HepG2 (cell line): ENCODE data around the gene JUND. TPM values are rescaled to one million over a fixed set of nuclear protein-coding genes. Genes with fewer than 3 reads are reported as not detected.

ENCODE experiments used
- GATAD2A ChIP-seq: IDR thresholded peaks from 2 replicates; pipeline ENCODE4 v1.6.1; 2016
- ONECUT2 ChIP-seq: sonication (generic); formaldehyde crosslinking; IDR thresholded peaks from 2 replicates; pipeline ENCODE4 v1.4.0; 2020; ENCODE audit warnings: missing genetic modification reagents
- PRMT3 ChIP-seq: sonication (generic); formaldehyde crosslinking; IDR thresholded peaks from 2 replicates; pipeline ENCODE4 v1.8.1; 2022; ENCODE audit warnings: low read depth, mild to moderate bottlenecking, moderate library complexity, missing genetic modification reagents, borderline replicate concordance
- SKI ChIP-seq: fragments of 450-650 bp; IDR thresholded peaks from one replicate; pipeline ENCODE4 v1.6.1; 2018; ENCODE audit warnings: mild to moderate bottlenecking; ENCODE audit not compliant: partially characterized antibody
- SP1 ChIP-seq, 2 experiments: fragments of 450-650 bp in 1 of 2; sonication (generic) in 1 of 2; formaldehyde crosslinking in 1 of 2; IDR thresholded peaks; 2 replicates each; pipeline versions ENCODE4 v1.4.0 to v1.6.1; 2016 to 2020; ENCODE audit warnings: missing genetic modification reagents in 1 of 2
- ZKSCAN5 ChIP-seq: sonication (generic); formaldehyde crosslinking; IDR thresholded peaks from 2 replicates; pipeline ENCODE4 v1.5.1; 2020; ENCODE audit warnings: mild to moderate bottlenecking, missing genetic modification reagents
- ZNF335 ChIP-seq: sonication (generic); formaldehyde crosslinking; IDR thresholded peaks from 2 replicates; pipeline ENCODE4 v1.4.0; 2020; ENCODE audit warnings: missing genetic modification reagents
- ZNF780A ChIP-seq: sonication (generic); formaldehyde crosslinking; IDR thresholded peaks from 2 replicates; pipeline ENCODE4 v1.8.0; 2022; ENCODE audit warnings: mild to moderate bottlenecking, missing genetic modification reagents, moderate library complexity
- polyA plus RNA-seq, 8 experiments: library from polyadenylated mRNA; depleted of rRNA in 3 of 8; stranded (reverse) in 7 of 8; unstranded in 1 of 8; fragments of >200 nt; fragmentation: Illumina TruSeq in 4 of 8; extraction: Trizol in 4 of 8; gene quantifications; 2 replicates each; pipeline versions ENCODE4 v1.2.1 to v1.2.3, GENCODE V29; 2011 to 2016; ENCODE audit warnings: low read depth in 4 of 8, missing spikeins in 1 of 8, mixed read lengths in 1 of 8; ENCODE audit not compliant: insufficient read depth in 1 of 8
- total RNA-seq, 5 experiments: library from RNA; depleted of rRNA; stranded (reverse); fragments of >200 nt; fragmentation: Illumina TruSeq; extraction: Trizol; gene quantifications; 2 replicates each; pipeline ENCODE4 v1.2.3, GENCODE V29; 2016; ENCODE audit warnings: low read depth in 1 of 5
- TF ChIP-seq, protein P1 (sequence below): sonication (generic); formaldehyde crosslinking; IDR thresholded peaks from 2 replicates; pipeline ENCODE4 v1.4.0; 2020; ENCODE audit warnings: missing genetic modification reagents
- TF ChIP-seq, protein P2 (sequence below), 2 experiments: sonication (generic) in 1 of 2; formaldehyde crosslinking in 1 of 2; IDR thresholded peaks; 2 replicates each; pipeline versions ENCODE4 v1.6.1 to v1.9.0; 2014 to 2022; ENCODE audit warnings: antibody characterized with exemption in 1 of 2, borderline replicate concordance in 1 of 2, inconsistent platforms in 1 of 2, low read depth in 1 of 2, missing genetic modification reagents in 1 of 2
- TF ChIP-seq, protein P3 (sequence below): sonication (generic); formaldehyde crosslinking; IDR thresholded peaks from 2 replicates; pipeline ENCODE4 v1.8.0; 2022; ENCODE audit warnings: missing genetic modification reagents, mild to moderate bottlenecking, moderate library complexity, borderline replicate concordance
- TF ChIP-seq, protein P4 (sequence below): sonication (generic); formaldehyde crosslinking; IDR thresholded peaks from 2 replicates; pipeline ENCODE4 v1.5.1; 2020; ENCODE audit warnings: mild to moderate bottlenecking, missing genetic modification reagents
- TF ChIP-seq, protein P5 (sequence below): sonication (generic); formaldehyde crosslinking; IDR thresholded peaks from 2 replicates; pipeline ENCODE4 v1.4.0; 2020; ENCODE audit warnings: mild to moderate bottlenecking, missing genetic modification reagents

The JUND gene
- total and polyA plus RNA-seq, 2 of the 13 experiments (the other 11 are each of a cell fraction or from before 2014, with no cell fraction given) = 41.2 to 59.8 TPM

DNA sequence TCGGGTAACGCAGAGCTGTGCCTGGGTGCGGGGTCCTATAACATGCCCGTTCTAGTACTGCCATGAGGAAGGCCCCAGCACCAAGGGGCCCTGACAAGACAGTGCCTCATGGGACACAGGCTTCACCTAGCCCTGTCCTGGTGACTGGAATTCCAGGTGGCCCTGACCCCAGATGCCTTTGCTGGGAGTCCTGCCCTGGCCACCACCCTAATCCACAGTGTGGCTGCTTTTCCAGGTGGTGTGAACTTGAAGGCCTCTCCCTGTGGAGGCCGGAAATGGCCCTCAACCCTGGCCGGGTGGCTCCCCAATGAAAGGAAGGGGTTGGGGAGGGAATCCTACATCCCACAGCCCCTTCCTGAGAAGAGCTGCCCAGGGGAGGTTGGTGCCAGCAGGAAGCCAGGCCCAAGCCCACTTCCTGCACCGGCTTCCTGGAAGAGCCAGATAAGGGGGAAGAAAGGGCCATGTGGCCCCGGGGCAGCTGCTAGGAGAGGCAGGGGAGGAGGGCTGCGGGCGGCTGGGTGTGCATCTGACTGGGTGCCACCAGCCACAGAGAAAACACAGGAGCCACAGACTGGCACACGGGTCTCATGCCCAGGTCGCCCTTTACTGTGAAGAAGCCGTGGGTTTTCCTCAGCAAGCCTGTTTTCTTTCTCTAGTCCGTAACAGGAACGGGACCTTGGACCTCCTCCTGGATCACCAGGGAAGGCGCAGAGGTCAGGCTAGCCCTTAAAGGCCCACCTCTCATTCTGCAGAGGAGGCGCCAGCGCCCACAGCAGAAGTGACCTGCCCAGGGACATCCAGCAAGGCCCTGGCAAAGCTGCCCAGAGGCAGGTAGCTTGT is 36.8 kb upstream of the JUND start (continued):
- TF ChIP-seq, protein P1, sequence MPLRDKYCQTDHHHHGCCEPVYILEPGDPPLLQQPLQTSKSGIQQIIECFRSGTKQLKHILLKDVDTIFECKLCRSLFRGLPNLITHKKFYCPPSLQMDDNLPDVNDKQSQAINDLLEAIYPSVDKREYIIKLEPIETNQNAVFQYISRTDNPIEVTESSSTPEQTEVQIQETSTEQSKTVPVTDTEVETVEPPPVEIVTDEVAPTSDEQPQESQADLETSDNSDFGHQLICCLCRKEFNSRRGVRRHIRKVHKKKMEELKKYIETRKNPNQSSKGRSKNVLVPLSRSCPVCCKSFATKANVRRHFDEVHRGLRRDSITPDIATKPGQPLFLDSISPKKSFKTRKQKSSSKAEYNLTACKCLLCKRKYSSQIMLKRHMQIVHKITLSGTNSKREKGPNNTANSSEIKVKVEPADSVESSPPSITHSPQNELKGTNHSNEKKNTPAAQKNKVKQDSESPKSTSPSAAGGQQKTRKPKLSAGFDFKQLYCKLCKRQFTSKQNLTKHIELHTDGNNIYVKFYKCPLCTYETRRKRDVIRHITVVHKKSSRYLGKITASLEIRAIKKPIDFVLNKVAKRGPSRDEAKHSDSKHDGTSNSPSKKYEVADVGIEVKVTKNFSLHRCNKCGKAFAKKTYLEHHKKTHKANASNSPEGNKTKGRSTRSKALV = no peak
- TF ChIP-seq GATAD2A (CRISPR knock-in tag) (peak; percentile 79; the same call in 1 of the 2 replicates), SKI (peak; percentile 47), ZNF335 (no peak), PRMT3 (CRISPR knock-in tag) (no peak), SP1 (IDR thresholded peaks at IDR 0.05) (no peak), SP1 (CRISPR knock-in tag; IDR thresholded peaks at IDR 0.05) (no peak), ONECUT2 (CRISPR knock-in tag) (no peak), ZKSCAN5 (CRISPR knock-in tag) (no peak), ZNF780A (CRISPR knock-in tag) (no peak)
- TF ChIP-seq, protein P2, sequence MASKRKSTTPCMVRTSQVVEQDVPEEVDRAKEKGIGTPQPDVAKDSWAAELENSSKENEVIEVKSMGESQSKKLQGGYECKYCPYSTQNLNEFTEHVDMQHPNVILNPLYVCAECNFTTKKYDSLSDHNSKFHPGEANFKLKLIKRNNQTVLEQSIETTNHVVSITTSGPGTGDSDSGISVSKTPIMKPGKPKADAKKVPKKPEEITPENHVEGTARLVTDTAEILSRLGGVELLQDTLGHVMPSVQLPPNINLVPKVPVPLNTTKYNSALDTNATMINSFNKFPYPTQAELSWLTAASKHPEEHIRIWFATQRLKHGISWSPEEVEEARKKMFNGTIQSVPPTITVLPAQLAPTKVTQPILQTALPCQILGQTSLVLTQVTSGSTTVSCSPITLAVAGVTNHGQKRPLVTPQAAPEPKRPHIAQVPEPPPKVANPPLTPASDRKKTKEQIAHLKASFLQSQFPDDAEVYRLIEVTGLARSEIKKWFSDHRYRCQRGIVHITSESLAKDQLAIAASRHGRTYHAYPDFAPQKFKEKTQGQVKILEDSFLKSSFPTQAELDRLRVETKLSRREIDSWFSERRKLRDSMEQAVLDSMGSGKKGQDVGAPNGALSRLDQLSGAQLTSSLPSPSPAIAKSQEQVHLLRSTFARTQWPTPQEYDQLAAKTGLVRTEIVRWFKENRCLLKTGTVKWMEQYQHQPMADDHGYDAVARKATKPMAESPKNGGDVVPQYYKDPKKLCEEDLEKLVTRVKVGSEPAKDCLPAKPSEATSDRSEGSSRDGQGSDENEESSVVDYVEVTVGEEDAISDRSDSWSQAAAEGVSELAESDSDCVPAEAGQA (IDR thresholded peaks at IDR 0.05; ENCODE audit: low read depth) = peak; percentile 10; the same call in 1 of the 2 replicates
- TF ChIP-seq, protein P2 (CRISPR knock-in tag; IDR thresholded peaks at IDR 0.05; ENCODE audit: borderline replicate concordance) = no peak
- TF ChIP-seq, protein P3, sequence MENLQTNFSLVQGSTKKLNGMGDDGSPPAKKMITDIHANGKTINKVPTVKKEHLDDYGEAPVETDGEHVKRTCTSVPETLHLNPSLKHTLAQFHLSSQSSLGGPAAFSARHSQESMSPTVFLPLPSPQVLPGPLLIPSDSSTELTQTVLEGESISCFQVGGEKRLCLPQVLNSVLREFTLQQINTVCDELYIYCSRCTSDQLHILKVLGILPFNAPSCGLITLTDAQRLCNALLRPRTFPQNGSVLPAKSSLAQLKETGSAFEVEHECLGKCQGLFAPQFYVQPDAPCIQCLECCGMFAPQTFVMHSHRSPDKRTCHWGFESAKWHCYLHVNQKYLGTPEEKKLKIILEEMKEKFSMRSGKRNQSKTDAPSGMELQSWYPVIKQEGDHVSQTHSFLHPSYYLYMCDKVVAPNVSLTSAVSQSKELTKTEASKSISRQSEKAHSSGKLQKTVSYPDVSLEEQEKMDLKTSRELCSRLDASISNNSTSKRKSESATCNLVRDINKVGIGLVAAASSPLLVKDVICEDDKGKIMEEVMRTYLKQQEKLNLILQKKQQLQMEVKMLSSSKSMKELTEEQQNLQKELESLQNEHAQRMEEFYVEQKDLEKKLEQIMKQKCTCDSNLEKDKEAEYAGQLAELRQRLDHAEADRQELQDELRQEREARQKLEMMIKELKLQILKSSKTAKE (CRISPR knock-in tag) = peak; percentile 72
- TF ChIP-seq, protein P4, sequence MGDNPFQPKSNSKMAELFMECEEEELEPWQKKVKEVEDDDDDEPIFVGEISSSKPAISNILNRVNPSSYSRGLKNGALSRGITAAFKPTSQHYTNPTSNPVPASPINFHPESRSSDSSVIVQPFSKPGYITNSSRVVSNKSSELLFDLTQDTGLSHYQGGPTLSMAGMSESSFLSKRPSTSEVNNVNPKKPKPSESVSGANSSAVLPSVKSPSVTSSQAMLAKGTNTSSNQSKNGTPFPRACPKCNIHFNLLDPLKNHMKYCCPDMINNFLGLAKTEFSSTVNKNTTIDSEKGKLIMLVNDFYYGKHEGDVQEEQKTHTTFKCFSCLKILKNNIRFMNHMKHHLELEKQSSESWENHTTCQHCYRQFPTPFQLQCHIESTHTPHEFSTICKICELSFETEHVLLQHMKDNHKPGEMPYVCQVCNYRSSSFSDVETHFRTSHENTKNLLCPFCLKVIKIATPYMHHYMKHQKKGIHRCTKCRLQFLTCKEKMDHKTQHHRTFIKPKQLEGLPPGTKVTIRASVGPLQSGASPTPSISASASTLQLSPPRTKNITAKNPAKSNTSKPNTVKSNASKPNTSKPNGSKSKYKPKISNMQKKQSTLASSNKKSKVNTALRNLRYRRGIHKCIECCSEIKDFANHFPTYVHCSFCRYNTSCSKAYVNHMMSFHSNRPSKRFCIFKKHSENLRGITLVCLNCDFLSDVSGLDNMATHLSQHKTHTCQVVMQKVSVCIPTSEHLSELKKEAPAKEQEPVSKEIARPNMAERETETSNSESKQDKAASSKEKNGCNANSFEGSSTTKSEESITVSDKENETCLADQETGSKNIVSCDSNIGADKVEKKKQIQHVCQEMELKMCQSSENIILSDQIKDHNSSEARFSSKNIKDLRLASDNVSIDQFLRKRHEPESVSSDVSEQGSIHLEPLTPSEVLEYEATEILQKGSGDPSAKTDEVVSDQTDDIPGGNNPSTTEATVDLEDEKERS = no peak; the same call in 1 of the 2 replicates
- TF ChIP-seq, protein P5, sequence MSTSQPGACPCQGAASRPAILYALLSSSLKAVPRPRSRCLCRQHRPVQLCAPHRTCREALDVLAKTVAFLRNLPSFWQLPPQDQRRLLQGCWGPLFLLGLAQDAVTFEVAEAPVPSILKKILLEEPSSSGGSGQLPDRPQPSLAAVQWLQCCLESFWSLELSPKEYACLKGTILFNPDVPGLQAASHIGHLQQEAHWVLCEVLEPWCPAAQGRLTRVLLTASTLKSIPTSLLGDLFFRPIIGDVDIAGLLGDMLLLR (CRISPR knock-in tag) = no peak
